A549 (cell line): ENCODE data around the gene TTK. TPM values are rescaled to one million over a fixed set of nuclear protein-coding genes. Genes with fewer than 3 reads are reported as not detected.
A peak's percentile ranks its signal among the peaks of the same experiment; 100 is the strongest.
"Not testable (repeated sequence)": the region's sequence is repeated elsewhere in the genome, so short reads cannot be mapped to it uniquely, and the experiment has no call there.

Experiments used
- ATAC-seq, 2 experiments: fragments of 200-7000 bp in 1 of 2; fragments of >200 bp in 1 of 2; cut with Nextera tagmentation in 1 of 2; cut with Tn5 transposase in 1 of 2; 3 replicates each; pipeline versions ENCODE4 v1.8.0 to v1.9.1; 2018 to 2020; ENCODE audit warnings: mild to moderate bottlenecking in 1 of 2, moderate library complexity in 1 of 2
- CTCF ChIA-PET: fragments of 300-600 bp; sonication (Branson Sonifier 250); formaldehyde crosslinking; extraction: SDS; loops from one replicate; lab custom pipeline; 2021; ENCODE audit warnings: antibody characterized with exemption, inconsistent platforms; lab: Yijun Ruan, JAX
- POLR2A ChIA-PET: fragments of 350-600 bp; formaldehyde crosslinking; extraction: SDS; loops from one replicate; lab custom pipeline; 2021; ENCODE audit warnings: antibody characterized with exemption, inconsistent platforms; lab: Yijun Ruan, JAX
- DNase-seq, 2 experiments: peaks; one replicate each; pipeline versions ENCODE4 v3.0.0 to v3.0.0-alpha.2; 2011 to 2016; ENCODE audit warnings: low read depth in 1 of 2, low spot score in 1 of 2
- FAIRE-seq: peaks from 2 replicates; lab custom pipeline; 2011; peaks lifted over from hg19 to GRCh38; lab: Jason Lieb, UNC
- H3K27ac ChIP-seq, 2 experiments: fragments of >200 bp; sonication (Bioruptor Twin); formaldehyde crosslinking; 3 replicates each; pipeline ENCODE4 v1.5.1; 2016 to 2017
- H3K4me1 ChIP-seq: fragments of >200 bp; sonication (Bioruptor Twin); formaldehyde crosslinking; 3 replicates; pipeline ENCODE4 v1.6.1; 2016
- H3K4me2 ChIP-seq: fragments of >200 bp; sonication (Bioruptor Twin); formaldehyde crosslinking; 3 replicates; pipeline ENCODE4 v1.6.1; 2016
- H3K4me3 ChIP-seq: fragments of >200 bp; sonication (Bioruptor Twin); formaldehyde crosslinking; 3 replicates; pipeline ENCODE4 v1.5.1; 2016
- H3K9me3 ChIP-seq: fragments of >200 bp; sonication (Bioruptor Twin); formaldehyde crosslinking; 3 replicates; pipeline ENCODE4 v1.6.1; 2016
- CHD2 ChIP-seq: fragments of 150-350 bp; IDR thresholded peaks from 2 replicates; pipeline ENCODE4 v1.6.1; 2014; ENCODE audit warnings: low read length; ENCODE audit not compliant: partially characterized antibody
- ESRRA ChIP-seq: fragments of 150-350 bp; IDR thresholded peaks from 2 replicates; pipeline ENCODE4 v1.6.1; 2014; ENCODE audit warnings: mild to moderate bottlenecking, low read length, borderline replicate concordance
- FOSB ChIP-seq: fragments of 250-450 bp; sonication (Bioruptor Pico); IDR thresholded peaks from 2 replicates; pipeline ENCODE4 v1.5.0; 2020; ENCODE audit warnings: mild to moderate bottlenecking, moderate library complexity
- FOXS1 ChIP-seq: fragments of 250-450 bp; sonication (Bioruptor Pico); IDR thresholded peaks from 2 replicates; pipeline ENCODE4 v1.5.0; 2020; ENCODE audit warnings: mild to moderate bottlenecking, moderate library complexity
- HDAC2 ChIP-seq: fragments of 200-600 bp; sonication (generic); IDR thresholded peaks from 2 replicates; pipeline ENCODE4 v1.6.1; 2016
- HOXA7 ChIP-seq: fragments of 250-450 bp; sonication (Bioruptor Pico); IDR thresholded peaks from 2 replicates; pipeline ENCODE4 v1.5.0; 2020; ENCODE audit warnings: mild to moderate bottlenecking, moderate library complexity
- KDM5A ChIP-seq: fragments of 200-600 bp; sonication (generic); IDR thresholded peaks from 2 replicates; pipeline ENCODE4 v1.6.1; 2016; ENCODE audit warnings: antibody characterized with exemption, mild to moderate bottlenecking
- MAFK ChIP-seq: fragments of 450-650 bp; IDR thresholded peaks from 2 replicates; pipeline ENCODE4 v1.6.1; 2014; ENCODE audit not compliant: partially characterized antibody
- POLR2AphosphoS2 ChIP-seq: conservative IDR thresholded peaks from 2 replicates; pipeline ENCODE4 v1.6.1; 2012; ENCODE audit warnings: low read length, improper control_type of control experiment, inconsistent platforms
- RCOR1 ChIP-seq: fragments of 150-350 bp; IDR thresholded peaks from 2 replicates; pipeline ENCODE4 v1.6.1; 2014; ENCODE audit warnings: antibody characterized with exemption, low read length, low read depth
- SMC3 ChIP-seq: fragments of >200 bp; sonication (Bioruptor Twin); formaldehyde crosslinking; IDR thresholded peaks from 3 replicates; pipeline ENCODE4 v1.6.1; 2018; ENCODE audit warnings: inconsistent platforms
- SREBF2 ChIP-seq: fragments of 450-650 bp; IDR thresholded peaks from 2 replicates; pipeline ENCODE4 v1.6.1; 2014; ENCODE audit warnings: mild to moderate bottlenecking, moderate library complexity
- WGBS: methylation state at CpG from one replicate; pipeline ENCODE4 v1.1.6; 2017; ENCODE audit errors: missing lambda C conversion rate; 5-methylcytosine and 5-hydroxymethylcytosine counted together
- polyA plus RNA-seq, 4 experiments: library from polyadenylated mRNA; depleted of rRNA in 3 of 4; stranded (reverse); fragments of >200 nt; fragmentation: RNase III in 1 of 4; extraction: RNeasy Plus Mini Kit Qiagen cat#74134 plus additional on column Dnase treatment in 1 of 4; gene quantifications; 2 replicates in 3 of 4; 3 replicates in 1 of 4; pipeline ENCODE4 v1.2.3, GENCODE V29; 2011 to 2017
- TF ChIP-seq, protein P1 (sequence below): IDR thresholded peaks from 2 replicates; pipeline ENCODE4 v1.6.1; 2012; ENCODE audit warnings: low read depth, borderline replicate concordance

TTK gene
- polyA plus RNA-seq, 2 of the 4 experiments (the other 2 are of a cell fraction), result 21.2 to 30.6 TPM

- POLR2A ChIA-PET, result no interaction called here
- Histone ChIP-seq H3K4me2 (no peak overlapping the region), H3K4me3 (no peak overlapping the region), H3K27ac (no peak overlapping the region), H3K9me3 (no peaks in the 10 kb centered on the region), H3K4me1 (no peaks in the 10 kb centered on the region)
- DNase-seq (no peak), FAIRE-seq (no peak), ATAC-seq (no peak)
- no peak for TF ChIP-seq KDM5A
- peak; percentile 73 for TF ChIP-seq MAFK
- CTCF ChIA-PET, result no interaction called here
These were observed 56.3 kb downstream of the TTK start for GRCh38 chr6:80060774-80061173.

- H3K4me3 ChIP-seq, POLR2A ChIA-PET, H3K4me1 ChIP-seq, H3K27ac ChIP-seq, FAIRE-seq, CTCF ChIA-PET, H3K4me2 ChIP-seq, DNase-seq, H3K9me3 ChIP-seq, ATAC-seq: not testable (repeated sequence)
- WGBS, result 53% methylated on average over 7 of the region's 7 CpGs
These were observed 63.7 kb downstream of the TTK start for GRCh38 chr6:80068146-80068545.

DNA sequence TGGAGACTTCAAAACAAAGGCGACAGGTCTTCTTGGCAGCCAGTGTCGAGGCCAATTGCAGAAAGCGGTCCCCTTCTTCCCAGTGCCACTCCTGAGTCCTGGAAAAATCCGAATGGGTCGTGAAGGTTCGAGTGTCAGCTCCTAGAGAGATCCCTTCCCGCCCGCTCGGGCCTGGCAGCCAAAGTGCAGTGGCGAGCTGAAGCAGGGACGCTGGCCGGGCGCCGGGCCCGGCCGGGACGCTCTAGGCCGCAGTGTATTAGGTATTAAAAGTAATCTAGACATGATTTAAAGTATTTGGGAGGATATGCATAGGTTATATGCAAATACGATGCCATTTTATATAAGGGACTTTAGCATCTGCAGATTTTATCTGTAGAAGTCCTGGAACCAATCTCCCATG, 66.0 kb downstream of the TTK start:
- CTCF ChIA-PET, POLR2A ChIA-PET, H3K4me2 ChIP-seq, FAIRE-seq, H3K4me1 ChIP-seq, H3K9me3 ChIP-seq, H3K27ac ChIP-seq, DNase-seq, H3K4me3 ChIP-seq: not testable (repeated sequence)
- 86% methylated on average over 14 of the region's 19 CpGs for WGBS
- 0 out of 6 replicates have a peak, but pooled peaks of 1 of the 2 experiments have one; percentile 56 for ATAC-seq

GRCh38 chr6:80077067-80077466, 72.6 kb downstream of the TTK start:
- WGBS, result 25% methylated on average over 1 of the region's 1 CpG
- H3K4me2 ChIP-seq, result no peak overlapping the region
- no peak for DNase-seq
- no peak overlapping the region for H3K27ac ChIP-seq
- FAIRE-seq, result no peak
- TF ChIP-seq HOXA7 (CRISPR knock-in tag) (no peak), CHD2 (no peak), HDAC2 (no peak)
- TF ChIP-seq, protein P1, sequence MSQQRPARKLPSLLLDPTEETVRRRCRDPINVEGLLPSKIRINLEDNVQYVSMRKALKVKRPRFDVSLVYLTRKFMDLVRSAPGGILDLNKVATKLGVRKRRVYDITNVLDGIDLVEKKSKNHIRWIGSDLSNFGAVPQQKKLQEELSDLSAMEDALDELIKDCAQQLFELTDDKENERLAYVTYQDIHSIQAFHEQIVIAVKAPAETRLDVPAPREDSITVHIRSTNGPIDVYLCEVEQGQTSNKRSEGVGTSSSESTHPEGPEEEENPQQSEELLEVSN, result no peak
- no peak for ATAC-seq
- POLR2A ChIA-PET, result no interaction called here
- no peak overlapping the region for H3K4me3 ChIP-seq
- CTCF ChIA-PET, result no interaction called here
- H3K4me1 ChIP-seq, result no peaks in the 10 kb centered on the region
- no peaks in the 10 kb centered on the region for H3K9me3 ChIP-seq

DNA sequence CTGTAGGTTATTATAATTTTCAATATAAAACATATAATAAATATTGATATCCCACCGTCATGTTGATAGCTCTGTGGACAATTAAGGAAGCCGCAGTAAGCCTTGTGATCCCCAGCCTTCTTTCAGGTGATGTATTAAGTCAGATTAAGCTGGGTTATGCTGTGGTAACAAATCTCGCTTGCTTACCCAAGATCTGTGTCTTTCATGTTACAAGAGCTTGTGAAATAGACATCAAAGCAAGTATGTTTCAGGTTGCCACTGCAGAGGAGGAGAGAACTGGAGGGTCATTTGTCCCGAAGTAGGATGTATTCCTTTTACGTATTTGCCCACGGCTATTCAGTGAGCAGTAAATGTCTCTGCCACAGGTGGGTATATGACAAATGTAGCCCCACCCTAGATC, 84.2 kb downstream of the TTK start:
- POLR2A ChIA-PET, result no interaction called here
- FAIRE-seq, result no peak
- CTCF ChIA-PET, result interaction anchor here (0.6 kb wide), 1 partner anchor 272 kb away, joined by 5 read pairs; no protein-coding TSS in a partner anchor
- Histone ChIP-seq H3K4me1 (no peaks in the 10 kb centered on the region), H3K9me3 (no peaks in the 10 kb centered on the region), H3K4me3 (no peak overlapping the region), H3K4me2 (no peak overlapping the region), H3K27ac (no peak overlapping the region)
- WGBS, result 52% methylated on average over 6 of the region's 6 CpGs
- no peak for DNase-seq
- ATAC-seq, result no peak
- no peak for TF ChIP-seq SMC3
- TF ChIP-seq HOXA7 (CRISPR knock-in tag), result no peak
- no peak for TF ChIP-seq FOXS1 (CRISPR knock-in tag)
- TF ChIP-seq, all 56 proteins: peak for 0

GRCh38 chr6:80091506-80091905, 87.1 kb downstream of the TTK start:
- ATAC-seq (no peak), FAIRE-seq (no peak), DNase-seq (no peak)
- H3K4me2 ChIP-seq, result no peak overlapping the region
- no peak overlapping the region for H3K27ac ChIP-seq
- ChIA-PET POLR2A (no interaction called here), CTCF (interaction anchor here (0.7 to 1.1 kb wide), 2 partner anchors 9 to 610 kb away, joined by 3 to 4 read pairs; no protein-coding TSS in a partner anchor)
- H3K9me3 ChIP-seq, result no peaks in the 10 kb centered on the region
- H3K4me1 ChIP-seq, result no peaks in the 10 kb centered on the region
- TF ChIP-seq RCOR1 (no peak), SREBF2 (no peak), POLR2AphosphoS2 (no peak), FOSB (CRISPR knock-in tag) (no peak), ESRRA (no peak)
- H3K4me3 ChIP-seq, result no peak overlapping the region

Other genes with a start within 250 kb of the TTK start
- 0.65 and 0.70 TPM in 2 replicates for gene ELOVL4, start 57.1 kb upstream of the TTK start, polyA plus RNA-seq (2011; rRNA removed)
- gene ELOVL4, start 57.1 kb upstream of the TTK start, polyA plus RNA-seq (2017; fragmentation: RNase III; extraction: RNeasy Plus Mini Kit Qiagen cat#74134 plus additional on column Dnase treatment), result 0.83 to 1.1 TPM (median 1.1 TPM) in 3 replicates
- 11.8 and 15.0 TPM in 2 replicates for gene BCKDHB, start 102.0 kb downstream of the TTK start, polyA plus RNA-seq (2011; rRNA removed)
- gene BCKDHB, start 102.0 kb downstream of the TTK start, polyA plus RNA-seq (2017; fragmentation: RNase III; extraction: RNeasy Plus Mini Kit Qiagen cat#74134 plus additional on column Dnase treatment), result 6.4 to 7.7 TPM (median 7.4 TPM) in 3 replicates